Rectal smooth muscle tissue (tissue), 1 donor: ENCODE data around the gene DOCK6.

Experiments used
- H3K27ac ChIP-seq: one replicate; pipeline ENCODE4 v1.7.0; 2013; ENCODE audit warnings: low read depth, low read length, inconsistent platforms
- H3K27me3 ChIP-seq: one replicate; pipeline ENCODE4 v1.7.0; 2013; ENCODE audit warnings: low read length; ENCODE audit not compliant: control insufficient read depth, insufficient read depth
- H3K36me3 ChIP-seq: one replicate; pipeline ENCODE4 v1.7.0; 2013; ENCODE audit warnings: low read length; ENCODE audit not compliant: control insufficient read depth, insufficient read depth
- H3K4me1 ChIP-seq: one replicate; pipeline ENCODE4 v1.7.0; 2013; ENCODE audit warnings: low read length; ENCODE audit not compliant: control insufficient read depth, insufficient read depth
- H3K4me3 ChIP-seq: one replicate; pipeline ENCODE4 v1.7.0; 2013; ENCODE audit warnings: low read length
- H3K9ac ChIP-seq: one replicate; pipeline ENCODE4 v1.7.0; 2013; ENCODE audit warnings: low read length

DOCK6 gene

DNA sequence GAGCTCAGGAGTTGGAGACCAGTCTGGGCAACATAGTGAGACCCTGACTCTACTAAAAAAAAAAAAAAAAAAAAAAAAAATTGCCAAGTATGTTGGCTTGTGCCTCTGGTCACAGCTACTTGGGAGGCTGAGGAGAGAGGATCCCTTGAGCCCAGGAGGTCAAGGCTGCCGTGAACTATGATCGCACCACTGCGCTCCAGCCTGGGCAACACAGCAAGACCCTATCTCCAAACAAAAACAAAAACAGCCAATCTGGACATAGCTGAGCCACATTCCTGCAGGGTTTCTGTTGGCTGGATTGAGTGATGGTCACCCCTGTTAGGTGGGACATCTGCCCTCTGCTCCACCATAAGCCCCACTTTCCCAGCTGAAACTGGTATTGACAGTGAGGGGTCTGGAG, 36.5 kb downstream of the DOCK6 start:
- Histone ChIP-seq H3K4me3 (no peak overlapping the region), H3K36me3 (peaks cover 16% of the 10 kb centered on the region), H3K4me1 (no peaks in the 10 kb centered on the region), H3K27me3 (no peaks in the 10 kb centered on the region), H3K9ac (no peak overlapping the region), H3K27ac (no peak overlapping the region)

GRCh38 chr19:11225172-11225571, 37.2 kb downstream of the DOCK6 start:
- Histone ChIP-seq H3K4me3 (no peak overlapping the region), H3K27me3 (no peaks in the 10 kb centered on the region), H3K4me1 (no peaks in the 10 kb centered on the region), H3K36me3 (peaks cover 13% of the 10 kb centered on the region), H3K27ac (no peak overlapping the region), H3K9ac (no peak overlapping the region)

DNA sequence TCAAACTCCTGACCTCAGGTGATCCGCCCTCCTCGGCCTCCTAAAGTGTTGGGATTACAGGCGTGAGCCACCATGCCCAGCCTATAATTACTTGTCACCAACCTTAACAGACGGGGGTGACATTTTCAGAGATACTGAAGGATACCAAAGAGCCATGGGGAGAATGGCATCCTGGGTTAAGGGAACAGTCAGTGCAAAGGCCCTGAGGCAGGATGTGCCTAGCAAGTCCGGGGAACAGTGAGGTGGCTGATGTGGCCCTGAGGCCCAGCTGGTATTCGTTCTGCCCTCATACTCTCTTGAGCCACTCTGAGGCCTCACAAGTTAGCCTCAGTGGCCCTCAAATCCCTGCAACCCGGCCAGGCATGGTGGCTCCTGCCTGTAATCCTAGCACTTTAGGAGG, 37.9 kb downstream of the DOCK6 start:
- Histone ChIP-seq H3K9ac (no peak overlapping the region), H3K4me3 (no peak overlapping the region), H3K4me1 (no peaks in the 10 kb centered on the region), H3K36me3 (peaks cover 13% of the 10 kb centered on the region), H3K27ac (no peak overlapping the region), H3K27me3 (no peaks in the 10 kb centered on the region)

DNA sequence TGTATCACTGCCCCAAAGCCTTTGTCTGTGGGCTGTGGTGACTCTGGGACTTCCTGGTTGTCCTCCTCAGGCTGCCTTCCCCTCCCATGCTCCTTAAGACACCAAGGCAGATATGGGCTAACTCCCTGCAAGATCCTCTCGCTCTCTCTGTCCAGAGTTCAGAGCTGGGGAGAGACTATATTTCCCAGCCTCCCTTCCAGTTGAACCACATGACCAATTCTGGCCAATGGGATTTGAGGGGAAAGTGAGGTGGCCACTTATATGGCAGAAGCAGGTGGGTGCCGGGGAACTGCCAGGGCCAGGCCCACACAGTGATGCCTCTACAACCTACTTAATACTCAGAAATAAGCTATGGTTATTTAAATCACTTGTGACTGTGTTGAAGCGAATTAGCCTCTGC, 39.1 kb downstream of the DOCK6 start:
- peaks cover 13% of the 10 kb centered on the region for H3K36me3 ChIP-seq
- H3K27ac ChIP-seq: no peak overlapping the region
- H3K4me1 ChIP-seq: no peaks in the 10 kb centered on the region
- H3K9ac ChIP-seq: no peak overlapping the region
- H3K4me3 ChIP-seq: no peak overlapping the region
- H3K27me3 ChIP-seq: no peaks in the 10 kb centered on the region

DNA sequence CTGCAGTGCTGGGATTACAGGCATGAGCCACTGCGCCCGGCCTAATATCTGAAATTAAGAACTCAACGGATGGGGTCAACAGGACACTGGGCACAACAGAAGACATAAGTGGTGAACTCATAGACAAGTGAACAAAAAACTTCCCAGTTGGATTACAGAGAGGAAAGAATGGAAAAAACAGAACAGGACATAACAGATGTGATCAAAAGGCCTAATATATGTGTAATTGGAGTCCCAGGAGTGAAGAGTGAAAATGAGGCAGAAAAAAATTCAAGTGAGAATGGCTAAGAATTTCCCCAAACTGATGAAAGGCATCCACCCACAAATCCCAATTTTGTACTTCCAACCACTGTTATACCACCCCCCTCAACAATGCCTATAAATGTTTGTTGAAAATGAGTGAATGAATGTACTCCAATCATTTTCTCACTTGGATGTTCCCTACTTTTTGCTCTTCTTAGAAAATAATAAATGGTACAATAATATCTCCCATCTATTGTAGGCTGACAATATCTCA, 41.2 kb downstream of the DOCK6 start:
- Histone ChIP-seq H3K4me3 (no peak overlapping the region), H3K4me1 (no peaks in the 10 kb centered on the region), H3K36me3 (peaks cover 20% of the 10 kb centered on the region), H3K27me3 (no peaks in the 10 kb centered on the region), H3K9ac (no peak overlapping the region), H3K27ac (no peak overlapping the region)

DNA sequence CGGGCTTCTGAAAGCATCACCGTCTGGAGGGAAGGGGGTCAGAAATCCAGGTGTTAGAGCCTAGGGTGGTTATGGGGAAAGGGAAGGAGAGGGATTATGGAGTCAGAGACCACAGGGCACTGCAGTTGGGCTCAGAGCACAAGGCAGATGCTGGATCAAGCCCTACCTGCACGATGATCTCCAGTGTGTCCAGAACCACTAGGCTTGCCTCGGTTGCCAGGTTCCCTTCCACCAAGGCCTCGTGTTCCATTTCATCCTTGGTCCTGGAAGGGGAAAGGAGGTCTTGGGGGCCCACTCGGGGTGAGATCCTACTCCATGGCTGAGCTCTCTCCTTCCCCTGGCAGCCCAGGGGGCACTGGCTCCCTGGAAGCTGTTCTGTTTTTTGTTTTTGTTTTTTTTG, 47.9 kb downstream of the DOCK6 start:
- H3K4me3 ChIP-seq: no peak overlapping the region
- H3K27me3 ChIP-seq: no peaks in the 10 kb centered on the region
- no peak overlapping the region for H3K9ac ChIP-seq
- H3K4me1 ChIP-seq: no peaks in the 10 kb centered on the region
- H3K36me3 ChIP-seq: peaks cover 25% of the 10 kb centered on the region
- no peak overlapping the region for H3K27ac ChIP-seq

- Histone ChIP-seq H3K36me3 (peaks cover 17% of the 10 kb centered on the region), H3K4me1 (no peaks in the 10 kb centered on the region), H3K27ac (no peak overlapping the region), H3K9ac (no peak overlapping the region), H3K27me3 (no peaks in the 10 kb centered on the region), H3K4me3 (no peak overlapping the region)
Measured at GRCh38 chr19:11210656-11210928, 51.7 kb downstream of the DOCK6 start.

GRCh38 chr19:11209839-11210655, 52.3 kb downstream of the DOCK6 start:
- H3K36me3 ChIP-seq: peaks cover 12% of the 10 kb centered on the region
- no peak overlapping the region for H3K4me3 ChIP-seq
- no peak overlapping the region for H3K27ac ChIP-seq

GRCh38 chr19:11208561-11209471, 53.5 kb downstream of the DOCK6 start:
- H3K36me3 ChIP-seq: peaks cover 12% of the 10 kb centered on the region
- no peak overlapping the region for H3K4me3 ChIP-seq
- H3K27ac ChIP-seq: no peak overlapping the region
- H3K27me3 ChIP-seq: no peaks in the 10 kb centered on the region
- no peak overlapping the region for H3K9ac ChIP-seq
- peaks cover 12% of the 10 kb centered on the region for H3K4me1 ChIP-seq

More at GRCh38 chr19:11209839-11210655, 52.3 kb downstream of the DOCK6 start:
- Histone ChIP-seq H3K27me3 (no peaks in the 10 kb centered on the region), H3K9ac (no peak overlapping the region), H3K4me1 (peaks cover 2% of the 10 kb centered on the region)

DNA sequence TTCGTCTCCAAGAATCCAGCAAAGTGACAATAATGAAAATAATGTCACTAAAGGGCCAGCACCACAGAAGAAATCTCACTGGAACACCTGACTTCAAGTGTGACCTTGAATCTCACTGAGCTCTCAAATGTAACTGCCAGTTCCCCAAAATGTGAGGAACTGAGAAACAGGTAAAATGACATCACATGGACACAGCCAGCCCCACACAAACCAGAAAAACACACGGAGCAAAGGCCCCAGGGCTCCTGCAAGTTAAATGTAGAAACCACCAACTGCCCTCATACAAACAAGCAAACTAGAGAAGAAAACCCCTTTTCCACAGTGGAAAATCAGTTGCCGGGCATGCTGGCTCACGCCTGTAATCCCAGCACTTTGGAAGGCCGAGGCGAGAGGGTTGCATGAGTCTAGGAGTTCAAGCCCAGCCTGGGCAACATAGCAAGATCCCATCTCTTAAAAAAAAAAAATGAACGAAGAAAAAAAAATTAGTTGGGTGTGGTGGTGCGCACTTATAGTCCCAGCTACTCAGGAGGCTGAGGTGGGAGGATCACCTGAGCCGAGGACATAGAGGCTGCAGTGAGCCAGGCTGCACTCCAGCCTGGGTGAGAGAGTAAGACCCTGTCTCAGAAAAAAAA, 56.3 kb downstream of the DOCK6 start:
- Histone ChIP-seq H3K27me3 (no peaks in the 10 kb centered on the region), H3K9ac (no peak overlapping the region), H3K36me3 (peaks cover 8% of the 10 kb centered on the region), H3K4me1 (peaks cover 20% of the 10 kb centered on the region), H3K4me3 (no peak overlapping the region), H3K27ac (peak overlapping the region; percentile 38)

DNA sequence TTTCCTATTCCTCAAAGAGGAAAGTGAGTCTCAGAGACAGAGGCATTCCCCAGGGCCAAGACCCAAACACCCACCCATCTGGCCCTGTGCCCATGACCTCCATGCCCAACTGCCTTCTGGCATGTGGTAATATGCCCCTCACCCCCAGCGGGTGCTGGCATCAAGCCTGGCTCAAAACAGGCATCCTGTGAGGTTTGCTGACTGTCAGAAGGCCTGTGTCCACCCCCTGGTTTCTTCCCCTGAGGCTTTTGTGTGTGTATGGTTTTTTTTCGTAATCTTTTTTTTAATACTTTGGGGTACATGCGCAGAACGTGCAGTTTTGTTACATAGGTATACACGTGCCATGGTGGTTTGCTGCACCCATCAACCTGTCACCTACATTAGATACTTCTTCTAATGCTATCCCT, 57.4 kb downstream of the DOCK6 start:
- Histone ChIP-seq H3K27ac (peak overlapping the region; percentile 98), H3K4me1 (peaks cover 20% of the 10 kb centered on the region), H3K36me3 (peaks cover 2% of the 10 kb centered on the region), H3K4me3 (no peak overlapping the region), H3K9ac (no peak overlapping the region), H3K27me3 (no peaks in the 10 kb centered on the region)

GRCh38 chr19:11204076-11204602, 58.2 kb downstream of the DOCK6 start:
- Histone ChIP-seq H3K27ac (peak overlapping the region; percentile 98), H3K36me3 (no peaks in the 10 kb centered on the region), H3K9ac (peak overlapping the region; percentile 4), H3K4me1 (peaks cover 20% of the 10 kb centered on the region), H3K27me3 (no peaks in the 10 kb centered on the region), H3K4me3 (peak overlapping the region; percentile 59)
